Neural crest cell (in vitro differentiated cells): ENCODE measurements around the gene ZDHHC11. TPM values are rescaled to one million over a fixed set of nuclear protein-coding genes. Genes with fewer than 3 reads are reported as not detected.
A peak's percentile ranks its signal among the peaks of the same experiment; 100 is the strongest.
"Not testable (repeated sequence)": the region's sequence is repeated elsewhere in the genome, so short reads cannot be mapped to it uniquely, and the experiment has no call there.

Experiments used
- DNase-seq: peaks from one replicate; pipeline ENCODE4 v3.0.0; 2021; ENCODE audit warnings: low read depth, mixed read lengths, low spot score
- H3K27ac Mint-ChIP-seq: one replicate; pipeline ENCODE4 v1.8.0; 2021; ENCODE audit warnings: mild to moderate bottlenecking, mixed read lengths; ENCODE audit not compliant: unreplicated experiment
- H3K27me3 Mint-ChIP-seq: 2 replicates; pipeline ENCODE4 v1.8.0; 2021; ENCODE audit warnings: low read depth, mild to moderate bottlenecking, mixed read lengths
- H3K36me3 Mint-ChIP-seq: 2 replicates; pipeline ENCODE4 v1.8.0; 2021; ENCODE audit warnings: low read depth, mild to moderate bottlenecking, mixed read lengths
- H3K4me1 Mint-ChIP-seq: 2 replicates; pipeline ENCODE4 v1.8.0; 2021; ENCODE audit warnings: mixed read lengths
- H3K4me3 Mint-ChIP-seq: one replicate; pipeline ENCODE4 v1.8.0; 2021; ENCODE audit warnings: mild to moderate bottlenecking, mixed read lengths
- H3K9me3 Mint-ChIP-seq: 2 replicates; pipeline ENCODE4 v1.8.0; 2021; ENCODE audit warnings: mixed read lengths
- total RNA-seq: library from RNA; stranded (reverse); gene quantifications from 2 replicates; pipeline ENCODE4 v1.2.1, GENCODE V29; 2021
- TF ChIP-seq, protein P1 (sequence below): fragments of 200-600 bp; sonication (generic); conservative IDR thresholded peaks from 2 replicates; pipeline ENCODE4 v1.5.0; 2021; ENCODE audit warnings: antibody characterized with exemption, mild to moderate bottlenecking

ZDHHC11 gene
- total RNA-seq, 1 donor from 2014 or later = 17.2 TPM

DNA sequence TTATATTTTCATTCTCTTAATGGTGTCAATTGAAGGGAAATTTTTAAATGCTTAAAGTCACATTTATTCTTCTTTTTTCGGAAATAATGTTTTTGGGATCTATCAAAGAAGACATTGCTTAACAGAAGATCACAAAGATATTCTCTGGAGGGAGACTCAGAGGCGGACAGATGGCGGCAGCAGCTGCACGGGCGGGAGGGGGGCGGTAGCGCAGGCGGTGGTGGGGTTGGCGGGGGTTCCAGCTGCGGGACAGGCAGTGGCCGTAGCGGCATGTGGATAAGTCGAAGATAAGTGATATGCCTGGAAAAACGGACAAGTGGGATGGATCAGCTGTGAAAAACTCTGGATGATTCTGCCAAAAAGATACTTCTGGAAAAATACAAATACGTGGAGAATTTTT lies 34.6 kb downstream of the ZDHHC11 start:
- H3K27me3 Mint-ChIP-seq = no peaks in the 10 kb centered on the region
- H3K36me3 Mint-ChIP-seq = peaks cover 16% of the 10 kb centered on the region
- DNase-seq = no peak
- no peak overlapping the region for H3K4me3 Mint-ChIP-seq
- no peak overlapping the region for H3K27ac Mint-ChIP-seq
- no peaks in the 10 kb centered on the region for H3K9me3 Mint-ChIP-seq
- TF ChIP-seq, protein P1, sequence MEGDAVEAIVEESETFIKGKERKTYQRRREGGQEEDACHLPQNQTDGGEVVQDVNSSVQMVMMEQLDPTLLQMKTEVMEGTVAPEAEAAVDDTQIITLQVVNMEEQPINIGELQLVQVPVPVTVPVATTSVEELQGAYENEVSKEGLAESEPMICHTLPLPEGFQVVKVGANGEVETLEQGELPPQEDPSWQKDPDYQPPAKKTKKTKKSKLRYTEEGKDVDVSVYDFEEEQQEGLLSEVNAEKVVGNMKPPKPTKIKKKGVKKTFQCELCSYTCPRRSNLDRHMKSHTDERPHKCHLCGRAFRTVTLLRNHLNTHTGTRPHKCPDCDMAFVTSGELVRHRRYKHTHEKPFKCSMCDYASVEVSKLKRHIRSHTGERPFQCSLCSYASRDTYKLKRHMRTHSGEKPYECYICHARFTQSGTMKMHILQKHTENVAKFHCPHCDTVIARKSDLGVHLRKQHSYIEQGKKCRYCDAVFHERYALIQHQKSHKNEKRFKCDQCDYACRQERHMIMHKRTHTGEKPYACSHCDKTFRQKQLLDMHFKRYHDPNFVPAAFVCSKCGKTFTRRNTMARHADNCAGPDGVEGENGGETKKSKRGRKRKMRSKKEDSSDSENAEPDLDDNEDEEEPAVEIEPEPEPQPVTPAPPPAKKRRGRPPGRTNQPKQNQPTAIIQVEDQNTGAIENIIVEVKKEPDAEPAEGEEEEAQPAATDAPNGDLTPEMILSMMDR = no peak
- H3K4me1 Mint-ChIP-seq = no peaks in the 10 kb centered on the region

DNA sequence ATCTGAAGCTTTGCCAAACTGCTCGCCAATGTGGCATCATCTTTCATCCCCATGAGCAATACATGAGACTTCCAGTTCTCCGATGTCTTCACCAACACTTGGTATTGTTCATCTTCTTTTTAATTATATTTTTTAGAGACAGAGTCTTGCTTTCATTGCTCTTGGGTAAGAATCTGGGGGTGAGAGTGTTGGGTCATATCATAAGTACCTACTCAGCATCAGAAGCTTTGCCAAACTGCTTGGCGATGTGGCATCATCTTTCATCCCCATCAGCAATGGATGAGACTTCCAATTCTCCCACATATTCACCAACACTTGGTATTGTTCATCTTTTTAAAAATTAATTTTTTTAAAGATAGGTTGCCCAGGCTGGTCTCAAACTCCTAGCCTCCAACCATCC lies 35.3 kb downstream of the ZDHHC11 start:
- no peaks in the 10 kb centered on the region for H3K27me3 Mint-ChIP-seq
- no peak overlapping the region for H3K27ac Mint-ChIP-seq
- TF ChIP-seq, protein P1 = no peak
- peaks cover 16% of the 10 kb centered on the region for H3K36me3 Mint-ChIP-seq
- H3K4me3 Mint-ChIP-seq = no peak overlapping the region
- H3K4me1 Mint-ChIP-seq = no peaks in the 10 kb centered on the region
- no peaks in the 10 kb centered on the region for H3K9me3 Mint-ChIP-seq
- DNase-seq = no peak

DNA sequence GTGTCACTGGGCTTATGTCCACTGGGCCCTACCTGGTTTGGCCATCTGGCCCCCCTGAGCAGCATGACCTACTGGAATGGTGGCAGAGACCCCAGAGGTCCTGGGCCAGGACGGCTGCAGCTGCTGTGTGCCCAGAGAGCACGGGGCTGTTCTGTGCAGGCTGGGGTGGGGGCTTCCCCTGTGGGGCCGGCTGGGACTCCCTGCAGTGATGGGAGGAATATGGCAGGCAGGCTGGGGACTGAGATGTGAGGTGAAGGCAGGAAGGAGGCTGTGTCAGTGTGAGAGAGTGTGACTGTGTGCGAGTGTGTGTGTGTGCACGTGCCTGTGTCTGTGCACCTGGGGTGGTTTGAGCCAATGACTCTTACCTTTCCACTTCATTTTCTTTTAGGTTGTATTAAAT lies 37.2 kb downstream of the ZDHHC11 start:
- H3K4me1 Mint-ChIP-seq, H3K27ac Mint-ChIP-seq, H3K9me3 Mint-ChIP-seq, H3K4me3 Mint-ChIP-seq, H3K27me3 Mint-ChIP-seq, DNase-seq: not testable (repeated sequence)
- peaks cover 16% of the 10 kb centered on the region for H3K36me3 Mint-ChIP-seq

DNA sequence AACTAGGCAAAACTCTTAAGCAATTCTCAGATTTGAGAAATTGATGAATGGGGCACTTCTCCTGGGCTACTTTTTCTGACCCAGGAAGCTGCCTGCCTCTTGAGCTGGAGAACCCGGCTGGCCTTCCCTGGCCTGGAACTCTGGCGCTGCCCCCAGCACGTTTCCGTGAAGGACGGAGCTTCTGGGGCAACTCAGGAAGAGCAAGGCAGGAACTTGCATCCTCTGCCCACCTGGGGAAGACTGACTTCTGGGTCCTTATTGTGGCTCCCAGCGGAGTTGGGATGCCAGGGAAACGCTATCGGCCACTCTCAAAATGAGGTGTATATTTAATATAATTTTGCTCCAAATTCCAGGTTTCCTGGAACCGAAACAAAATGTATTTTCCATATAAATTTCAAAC lies 39.4 kb downstream of the ZDHHC11 start:
- not testable (repeated sequence) for DNase-seq, H3K4me1 Mint-ChIP-seq, H3K27me3 Mint-ChIP-seq, H3K9me3 Mint-ChIP-seq, H3K27ac Mint-ChIP-seq, H3K4me3 Mint-ChIP-seq
- H3K36me3 Mint-ChIP-seq = peaks cover 10% of the 10 kb centered on the region

DNA sequence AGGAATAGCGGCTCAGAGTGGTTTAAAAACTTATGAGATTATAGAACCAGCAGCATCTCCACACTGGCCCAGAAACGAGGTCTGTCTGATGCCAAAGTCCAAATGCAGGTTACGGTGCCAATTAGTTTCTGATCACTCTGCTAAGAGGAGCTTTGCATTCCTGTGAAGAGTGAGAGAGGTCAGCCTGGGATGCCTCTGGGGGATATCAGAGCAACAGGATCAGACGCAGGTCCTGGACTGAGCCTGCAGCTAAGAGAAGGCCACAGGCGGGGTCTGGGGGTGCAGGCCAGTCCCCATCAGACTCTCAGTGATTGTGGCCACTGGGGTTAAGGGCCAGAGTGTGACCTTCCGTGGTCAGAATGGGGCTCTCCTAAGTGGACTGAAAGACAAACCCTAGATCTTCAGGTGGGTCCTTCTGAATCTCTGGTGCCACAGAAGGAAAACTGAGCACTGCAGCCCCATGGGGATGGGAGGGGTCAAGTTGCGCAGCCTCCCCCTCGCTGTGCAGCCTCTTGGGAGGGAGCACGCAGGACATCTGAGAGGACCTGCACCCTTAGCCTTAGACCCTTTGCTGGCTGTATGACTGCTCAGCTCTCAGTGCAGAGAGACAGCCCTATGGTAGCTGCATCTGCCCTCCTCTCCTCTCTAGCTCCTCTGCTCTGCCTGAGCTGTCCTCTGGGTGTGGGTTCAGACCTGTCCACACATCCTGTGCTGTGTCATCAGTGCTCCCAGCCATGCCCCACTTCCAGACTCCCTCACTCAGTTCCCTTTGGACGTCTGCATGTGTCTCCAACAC lies 42.9 kb downstream of the ZDHHC11 start:
- H3K9me3 Mint-ChIP-seq, DNase-seq, H3K4me1 Mint-ChIP-seq, H3K36me3 Mint-ChIP-seq, H3K27ac Mint-ChIP-seq, H3K27me3 Mint-ChIP-seq, H3K4me3 Mint-ChIP-seq: not testable (repeated sequence)

DNA sequence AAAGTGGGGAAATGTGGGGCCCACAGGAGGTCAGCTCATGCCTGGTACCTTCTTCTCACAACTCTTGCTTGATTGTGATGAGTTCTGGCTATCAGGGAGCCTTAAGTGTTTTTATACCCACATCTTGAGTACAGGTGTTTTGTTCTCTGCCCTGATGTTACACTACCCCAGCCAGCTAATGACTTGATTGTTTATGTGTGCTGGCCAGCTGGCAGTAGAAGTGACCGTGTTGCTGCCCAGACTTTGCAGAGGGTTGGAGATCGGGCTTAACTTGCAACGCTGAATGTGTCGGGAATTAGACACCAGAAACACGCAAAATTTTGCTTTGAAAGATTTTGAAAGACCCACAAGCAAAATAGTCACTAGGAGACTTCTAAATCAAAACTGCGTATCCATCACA lies 49.3 kb downstream of the ZDHHC11 start:
- Mint-ChIP-seq H3K4me3 (no peak overlapping the region), H3K27ac (no peak overlapping the region), H3K4me1 (no peaks in the 10 kb centered on the region), H3K36me3 (peaks cover 12% of the 10 kb centered on the region), H3K27me3 (no peaks in the 10 kb centered on the region), H3K9me3 (peaks cover 13% of the 10 kb centered on the region)
- DNase-seq = no peak
- TF ChIP-seq, protein P1 = no peak

DNA sequence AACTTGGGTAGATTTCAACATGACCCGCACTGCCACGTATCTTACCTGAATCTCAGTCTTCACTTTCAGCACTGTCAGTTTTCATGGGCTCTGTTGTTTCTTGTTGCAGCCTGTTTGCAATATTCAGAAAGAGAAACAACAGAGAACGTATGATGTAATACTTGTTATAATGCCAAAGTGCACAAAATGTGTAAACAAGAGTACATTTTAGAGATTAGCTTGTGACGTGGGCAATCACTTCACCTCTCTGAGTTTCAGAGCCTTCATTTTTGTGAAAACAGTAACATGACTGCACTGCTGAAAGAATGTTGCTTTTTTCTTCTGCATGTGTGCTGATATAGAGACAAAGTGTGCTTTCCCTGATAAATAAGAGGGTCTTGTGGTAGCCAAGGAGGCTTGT lies 49.7 kb downstream of the ZDHHC11 start:
- DNase-seq, H3K27me3 Mint-ChIP-seq, H3K4me3 Mint-ChIP-seq, H3K4me1 Mint-ChIP-seq, H3K27ac Mint-ChIP-seq: not testable (repeated sequence)
- Mint-ChIP-seq H3K36me3 (peaks cover 12% of the 10 kb centered on the region), H3K9me3 (peaks cover 13% of the 10 kb centered on the region)

DNA sequence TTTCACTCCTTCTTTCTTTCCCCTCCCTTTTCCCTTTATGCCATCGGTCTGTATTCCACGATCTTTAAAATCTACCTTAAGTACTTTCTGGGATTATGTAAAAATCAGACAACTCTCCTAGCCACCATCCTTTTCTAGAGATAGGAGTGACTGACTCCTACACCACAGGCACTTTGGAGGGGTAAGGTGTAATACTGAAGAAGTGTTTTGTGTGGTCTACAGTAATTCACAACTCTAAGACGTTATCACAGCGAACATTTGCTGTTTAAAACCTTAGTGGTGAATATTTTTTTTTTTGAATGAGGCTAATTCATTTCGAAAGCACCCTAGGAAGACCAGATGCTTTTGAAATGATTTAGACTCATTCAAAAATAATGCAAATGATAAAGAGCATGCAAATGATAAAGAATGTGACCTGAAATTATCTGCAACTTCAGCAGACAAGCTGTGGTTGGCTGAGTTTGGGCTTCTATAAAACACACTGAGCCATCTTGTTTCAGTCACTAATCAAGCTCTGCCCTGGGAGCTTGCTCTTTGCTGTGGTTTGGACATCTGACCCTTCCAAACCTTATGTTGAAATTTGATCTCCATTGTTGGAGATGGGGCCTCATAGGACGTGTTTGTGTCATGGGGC lies 52.2 kb downstream of the ZDHHC11 start:
- not testable (repeated sequence) for H3K27me3 Mint-ChIP-seq, H3K27ac Mint-ChIP-seq, H3K4me3 Mint-ChIP-seq, H3K4me1 Mint-ChIP-seq, DNase-seq
- Mint-ChIP-seq H3K36me3 (peaks cover 18% of the 10 kb centered on the region), H3K9me3 (peaks cover 12% of the 10 kb centered on the region)

DNA sequence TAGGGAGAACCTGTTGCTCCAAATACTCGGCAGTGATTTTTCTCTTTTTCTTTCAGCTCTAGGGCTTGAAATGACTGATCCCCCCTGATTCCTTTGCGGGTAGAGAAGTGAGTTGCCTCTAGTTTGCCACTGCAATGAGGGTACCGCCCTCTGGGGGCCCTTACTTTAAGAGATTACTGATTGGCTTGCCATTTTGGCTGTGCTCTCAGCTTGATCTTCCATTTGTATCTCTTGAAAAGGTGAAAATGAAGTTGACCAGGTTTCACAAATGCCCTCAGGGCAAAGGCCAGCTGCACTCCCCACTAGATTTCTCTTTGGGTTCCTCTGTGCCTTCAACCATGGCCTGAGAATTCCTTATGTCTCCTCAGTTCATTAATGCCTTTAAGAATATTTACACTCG lies 52.8 kb downstream of the ZDHHC11 start:
- not testable (repeated sequence) for H3K4me3 Mint-ChIP-seq, H3K27me3 Mint-ChIP-seq, H3K4me1 Mint-ChIP-seq, DNase-seq, H3K27ac Mint-ChIP-seq
- Mint-ChIP-seq H3K36me3 (peaks cover 20% of the 10 kb centered on the region), H3K9me3 (peaks cover 18% of the 10 kb centered on the region)

DNA sequence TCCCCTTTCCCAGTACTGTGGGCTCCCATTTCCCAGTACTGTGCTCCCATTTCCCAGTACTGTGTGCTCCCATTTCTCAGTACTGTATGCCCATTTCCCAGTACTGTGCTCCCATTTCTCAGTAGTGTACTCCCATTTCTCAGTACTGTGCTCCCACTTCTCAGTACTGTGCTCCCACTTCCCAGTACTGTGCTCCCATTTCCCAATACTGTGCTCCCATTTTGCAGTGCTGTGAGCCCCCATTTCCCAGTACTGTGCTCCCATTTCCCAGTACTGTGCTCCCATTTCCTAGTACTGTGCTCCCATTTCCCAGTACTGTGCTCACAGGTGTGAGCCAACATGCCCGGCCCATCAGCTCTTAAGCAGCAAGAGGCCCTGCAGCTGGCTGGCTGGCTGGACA lies 54.9 kb downstream of the ZDHHC11 start:
- H3K27ac Mint-ChIP-seq, DNase-seq, H3K4me3 Mint-ChIP-seq, H3K4me1 Mint-ChIP-seq: not testable (repeated sequence)
- H3K9me3 Mint-ChIP-seq = peaks cover 23% of the 10 kb centered on the region
- H3K27me3 Mint-ChIP-seq = peaks cover 18% of the 10 kb centered on the region
- peaks cover 19% of the 10 kb centered on the region for H3K36me3 Mint-ChIP-seq

DNA sequence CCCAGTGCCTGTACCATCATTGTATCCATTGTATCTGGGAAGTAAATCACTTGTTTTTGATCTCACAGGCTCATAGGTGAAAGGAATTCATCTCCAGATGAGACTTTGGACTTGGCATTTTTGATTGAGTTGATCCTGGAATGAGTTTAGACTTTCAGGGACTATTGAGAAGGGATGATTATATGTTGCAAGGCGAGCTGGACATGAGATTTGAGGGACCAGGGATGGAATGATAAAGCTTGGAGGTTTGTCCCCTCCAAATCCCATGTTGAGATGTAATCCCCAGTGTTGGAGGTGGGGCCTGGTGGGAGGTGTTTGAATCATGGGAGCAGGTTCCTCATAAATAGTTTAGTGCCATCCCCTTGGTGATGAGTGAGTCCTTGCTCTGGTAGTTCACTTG lies 55.8 kb downstream of the ZDHHC11 start:
- peaks cover 24% of the 10 kb centered on the region for H3K27me3 Mint-ChIP-seq
- not testable (repeated sequence) for H3K4me1 Mint-ChIP-seq, H3K4me3 Mint-ChIP-seq, DNase-seq
- peaks cover 27% of the 10 kb centered on the region for H3K36me3 Mint-ChIP-seq
- H3K9me3 Mint-ChIP-seq = peaks cover 31% of the 10 kb centered on the region
- peak overlapping the region; percentile 20 for H3K27ac Mint-ChIP-seq
